ENCODE measurements around the gene EMSY. TPM values are rescaled to one million over a fixed set of nuclear protein-coding genes. Genes with fewer than 3 reads are reported as not detected.

The EMSY gene
- polyA plus RNA-seq, 1 of the 3 experiments (the other 2 are of a cell fraction), result 11.1 TPM

DNA sequence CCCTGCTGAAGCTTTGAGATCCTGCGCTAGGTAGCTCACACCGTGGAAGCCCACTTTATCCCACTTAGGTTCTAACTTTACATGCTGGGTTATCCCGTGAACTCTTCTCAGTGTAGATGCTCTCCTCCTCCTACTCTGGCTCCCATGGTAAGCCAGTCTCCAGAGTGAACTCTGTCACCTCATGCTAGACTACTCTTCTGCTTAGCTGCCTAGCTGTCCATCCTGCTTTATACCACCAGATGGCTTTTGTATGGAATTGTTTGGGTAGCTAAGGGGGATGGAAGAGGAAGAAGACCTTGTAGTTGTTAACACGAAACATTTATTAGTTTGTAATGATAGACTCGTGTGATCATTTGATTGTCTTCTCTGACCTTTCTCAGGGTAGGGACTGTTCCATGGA, 46.8 kb downstream of the EMSY start:
- no peak overlapping the region for H3K4me3 ChIP-seq (ENCODE audit: low read depth in 2 of 2, low read length in 1 of 2)
- H3K4me2 ChIP-seq, result no peak overlapping the region
- no peak overlapping the region for H3K9ac ChIP-seq
- DNase-seq, result no peak
- H3K36me3 ChIP-seq (replicated peaks in 1 of 2; ENCODE audit: control insufficient read depth in 1 of 2, insufficient read depth in 2 of 2, low read length in 1 of 2), result peaks cover 13 to 20% of the 10 kb centered on the region in 2 experiments
- TF ChIP-seq SIN3A (IDR thresholded peaks at IDR 0.05; ENCODE audit: borderline replicate concordance, low read depth, low read length) (no peak), YY1 (IDR thresholded peaks at IDR 0.05; ENCODE audit: low read depth) (no peak), ELF1 (IDR thresholded peaks at IDR 0.05) (no peak), FOXJ3 (CRISPR knock-in tag; IDR thresholded peaks at IDR 0.05) (no peak), GATA2 (CRISPR knock-in tag; IDR thresholded peaks at IDR 0.05) (no peak), NFIC (IDR thresholded peaks at IDR 0.05; ENCODE audit: borderline replicate concordance) (no peak), RCOR1 (IDR thresholded peaks at IDR 0.05; ENCODE audit: low read length) (no peak), FOSL2 (IDR thresholded peaks at IDR 0.05; ENCODE audit: borderline replicate concordance, low read depth) (no peak), NRF1 (IDR thresholded peaks at IDR 0.05; ENCODE audit: low read depth, low read length) (no peak), GABPA (IDR thresholded peaks at IDR 0.05; ENCODE audit: low read depth) (no peak), TCF12 (IDR thresholded peaks at IDR 0.05) (no peak)
- TF ChIP-seq, protein P1, sequence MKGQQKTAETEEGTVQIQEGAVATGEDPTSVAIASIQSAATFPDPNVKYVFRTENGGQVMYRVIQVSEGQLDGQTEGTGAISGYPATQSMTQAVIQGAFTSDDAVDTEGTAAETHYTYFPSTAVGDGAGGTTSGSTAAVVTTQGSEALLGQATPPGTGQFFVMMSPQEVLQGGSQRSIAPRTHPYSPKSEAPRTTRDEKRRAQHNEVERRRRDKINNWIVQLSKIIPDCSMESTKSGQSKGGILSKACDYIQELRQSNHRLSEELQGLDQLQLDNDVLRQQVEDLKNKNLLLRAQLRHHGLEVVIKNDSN (IDR thresholded peaks at IDR 0.05; ENCODE audit: borderline replicate concordance, low read depth), result no peak
- TF ChIP-seq, protein P2, sequence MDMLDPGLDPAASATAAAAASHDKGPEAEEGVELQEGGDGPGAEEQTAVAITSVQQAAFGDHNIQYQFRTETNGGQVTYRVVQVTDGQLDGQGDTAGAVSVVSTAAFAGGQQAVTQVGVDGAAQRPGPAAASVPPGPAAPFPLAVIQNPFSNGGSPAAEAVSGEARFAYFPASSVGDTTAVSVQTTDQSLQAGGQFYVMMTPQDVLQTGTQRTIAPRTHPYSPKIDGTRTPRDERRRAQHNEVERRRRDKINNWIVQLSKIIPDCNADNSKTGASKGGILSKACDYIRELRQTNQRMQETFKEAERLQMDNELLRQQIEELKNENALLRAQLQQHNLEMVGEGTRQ (IDR thresholded peaks at IDR 0.05; ENCODE audit: borderline replicate concordance, low read depth, low read length), result no peak
- TF ChIP-seq, protein P3, sequence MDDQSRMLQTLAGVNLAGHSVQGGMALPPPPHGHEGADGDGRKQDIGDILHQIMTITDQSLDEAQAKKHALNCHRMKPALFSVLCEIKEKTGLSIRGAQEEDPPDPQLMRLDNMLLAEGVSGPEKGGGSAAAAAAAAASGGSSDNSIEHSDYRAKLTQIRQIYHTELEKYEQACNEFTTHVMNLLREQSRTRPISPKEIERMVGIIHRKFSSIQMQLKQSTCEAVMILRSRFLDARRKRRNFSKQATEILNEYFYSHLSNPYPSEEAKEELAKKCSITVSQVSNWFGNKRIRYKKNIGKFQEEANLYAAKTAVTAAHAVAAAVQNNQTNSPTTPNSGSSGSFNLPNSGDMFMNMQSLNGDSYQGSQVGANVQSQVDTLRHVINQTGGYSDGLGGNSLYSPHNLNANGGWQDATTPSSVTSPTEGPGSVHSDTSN (IDR thresholded peaks at IDR 0.05), result no peak
- TF ChIP-seq, protein P4, sequence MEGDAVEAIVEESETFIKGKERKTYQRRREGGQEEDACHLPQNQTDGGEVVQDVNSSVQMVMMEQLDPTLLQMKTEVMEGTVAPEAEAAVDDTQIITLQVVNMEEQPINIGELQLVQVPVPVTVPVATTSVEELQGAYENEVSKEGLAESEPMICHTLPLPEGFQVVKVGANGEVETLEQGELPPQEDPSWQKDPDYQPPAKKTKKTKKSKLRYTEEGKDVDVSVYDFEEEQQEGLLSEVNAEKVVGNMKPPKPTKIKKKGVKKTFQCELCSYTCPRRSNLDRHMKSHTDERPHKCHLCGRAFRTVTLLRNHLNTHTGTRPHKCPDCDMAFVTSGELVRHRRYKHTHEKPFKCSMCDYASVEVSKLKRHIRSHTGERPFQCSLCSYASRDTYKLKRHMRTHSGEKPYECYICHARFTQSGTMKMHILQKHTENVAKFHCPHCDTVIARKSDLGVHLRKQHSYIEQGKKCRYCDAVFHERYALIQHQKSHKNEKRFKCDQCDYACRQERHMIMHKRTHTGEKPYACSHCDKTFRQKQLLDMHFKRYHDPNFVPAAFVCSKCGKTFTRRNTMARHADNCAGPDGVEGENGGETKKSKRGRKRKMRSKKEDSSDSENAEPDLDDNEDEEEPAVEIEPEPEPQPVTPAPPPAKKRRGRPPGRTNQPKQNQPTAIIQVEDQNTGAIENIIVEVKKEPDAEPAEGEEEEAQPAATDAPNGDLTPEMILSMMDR (IDR thresholded peaks at IDR 0.05), result no peak
- H4K20me1 ChIP-seq (ENCODE audit: insufficient read depth), result no peaks in the 10 kb centered on the region
- H3K9me3 ChIP-seq, result no peaks in the 10 kb centered on the region
- ChIA-PET POLR2A (no interaction called here), CTCF (interaction anchor here (1.4 kb wide), 1 partner anchor 16 kb away, joined by 3 read pairs; no protein-coding TSS in a partner anchor)
- H2AFZ ChIP-seq (ENCODE audit: low read depth), result no peak overlapping the region
- 94% methylated on average over 5 of the region's 5 CpGs for WGBS (ENCODE audit: low lambda C conversion rate)
- H3K27ac ChIP-seq (ENCODE audit: low read depth in 2 of 2, low read length in 1 of 2), result no peak overlapping the region
- H3K79me2 ChIP-seq (ENCODE audit: insufficient read depth), result no peaks in the 10 kb centered on the region
- no peaks in the 10 kb centered on the region for H3K9me2 ChIP-seq
- no peaks in the 10 kb centered on the region for H3F3A ChIP-seq (replicated peaks; ENCODE audit: insufficient read depth)
- no peaks in the 10 kb centered on the region for H3K4me1 ChIP-seq (ENCODE audit: control insufficient read depth in 1 of 2, insufficient read depth in 2 of 2, low read depth in 1 of 2, low read length in 1 of 2)
- H3K27me3 ChIP-seq (ENCODE audit: insufficient read depth), result no peaks in the 10 kb centered on the region

Data from SK-N-SH (cell line).